GM23338 (cell line): ENCODE measurements around the gene PGS1. TPM values are rescaled to one million over a fixed set of nuclear protein-coding genes. Genes with fewer than 3 reads are reported as not detected.
A peak's percentile ranks its signal among the peaks of the same experiment; 100 is the strongest.

Source experiments
- ATAC-seq: fragments of 200-7000 bp; cut with Tn5 transposase; 3 replicates; pipeline ENCODE4 v1.9.1; 2020
- DNase-seq: peaks from one replicate; pipeline ENCODE4 v3.0.0-alpha.2; 2015; ENCODE audit warnings: low spot score
- H2AFZ ChIP-seq: fragments of 200-600 bp; sonication (generic); 2 replicates; pipeline ENCODE4 v1.8.0; 2016; ENCODE audit warnings: antibody characterized with exemption, mild to moderate bottlenecking, moderate library complexity
- H3F3A ChIP-seq: fragments of 200-600 bp; sonication (generic); replicated peaks from 2 replicates; pipeline ENCODE4 v1.8.0; 2017; ENCODE audit warnings: antibody characterized with exemption, mixed run types, low read depth
- H3K27ac ChIP-seq: fragments of 200-600 bp; sonication (generic); 2 replicates; pipeline ENCODE4 v1.6.1; 2016; ENCODE audit warnings: low read depth
- H3K27me3 ChIP-seq: fragments of 200-600 bp; sonication (generic); 2 replicates; pipeline ENCODE4 v1.8.0; 2016; ENCODE audit warnings: mild to moderate bottlenecking, mixed run types, moderate library complexity; ENCODE audit not compliant: insufficient read depth
- H3K36me3 ChIP-seq: fragments of 200-600 bp; sonication (generic); 2 replicates; pipeline ENCODE4 v1.8.0; 2016; ENCODE audit warnings: mild to moderate bottlenecking; ENCODE audit not compliant: insufficient read depth
- H3K4me1 ChIP-seq: fragments of 200-600 bp; sonication (generic); 2 replicates; pipeline ENCODE4 v1.8.0; 2016; ENCODE audit warnings: mild to moderate bottlenecking, moderate library complexity; ENCODE audit not compliant: insufficient read depth
- H3K4me2 ChIP-seq: fragments of 200-600 bp; sonication (generic); 2 replicates; pipeline ENCODE4 v1.7.1; 2017; ENCODE audit warnings: mixed run types
- H3K4me3 ChIP-seq: fragments of 200-600 bp; sonication (generic); 2 replicates; pipeline ENCODE4 v1.6.1; 2016; ENCODE audit warnings: mixed run types
- H3K79me2 ChIP-seq: fragments of 200-600 bp; sonication (generic); replicated peaks from 2 replicates; pipeline ENCODE4 v1.8.0; 2017; ENCODE audit warnings: mild to moderate bottlenecking; ENCODE audit not compliant: insufficient read depth
- H3K9me2 ChIP-seq: fragments of 200-600 bp; sonication (generic); 2 replicates; pipeline ENCODE4 v1.8.0; 2017; ENCODE audit not compliant: insufficient read depth
- H4K20me1 ChIP-seq: fragments of 200-600 bp; sonication (generic); replicated peaks from 2 replicates; pipeline ENCODE4 v1.8.0; 2017; ENCODE audit warnings: mild to moderate bottlenecking; ENCODE audit not compliant: insufficient read depth
- H3K27ac Mint-ChIP-seq: 2 replicates; pipeline ENCODE4 v1.8.0; 2020; ENCODE audit warnings: inconsistent platforms, mild to moderate bottlenecking, moderate library complexity, mixed read lengths
- H3K27me3 Mint-ChIP-seq: 3 replicates; pipeline ENCODE4 v1.8.0; 2022; ENCODE audit warnings: low read depth, mild to moderate bottlenecking, moderate library complexity, mixed read lengths, inconsistent platforms; ENCODE audit not compliant: insufficient read depth, poor library complexity
- H3K36me3 Mint-ChIP-seq: 3 replicates; pipeline ENCODE4 v1.8.0; 2021; ENCODE audit warnings: low read depth, mild to moderate bottlenecking, inconsistent platforms, moderate library complexity, mixed read lengths
- H3K4me1 Mint-ChIP-seq: 3 replicates; pipeline ENCODE4 v1.8.0; 2020; ENCODE audit warnings: mild to moderate bottlenecking, inconsistent platforms, mixed read lengths
- H3K4me3 Mint-ChIP-seq: 3 replicates; pipeline ENCODE4 v1.8.0; 2021; ENCODE audit warnings: moderate library complexity, mild to moderate bottlenecking, inconsistent platforms, mixed read lengths
- H3K9me3 Mint-ChIP-seq: 3 replicates; pipeline ENCODE4 v1.8.0; 2020; ENCODE audit warnings: moderate library complexity, mild to moderate bottlenecking, inconsistent platforms, mixed read lengths
- CREB1 ChIP-seq: fragments of 250-450 bp; sonication (Bioruptor Pico); IDR thresholded peaks from 2 replicates; pipeline ENCODE4 v1.5.0; 2020; ENCODE audit warnings: low read depth, mild to moderate bottlenecking, moderate library complexity
- EZH2 ChIP-seq: fragments of 200-600 bp; sonication (generic); IDR thresholded peaks from one replicate; pipeline ENCODE4 v1.8.0; 2017; ENCODE audit warnings: antibody characterized with exemption, mild to moderate bottlenecking, low read depth; ENCODE audit not compliant: unreplicated experiment
- EZH2phosphoT487 ChIP-seq: fragments of 200-600 bp; sonication (generic); IDR thresholded peaks from one replicate; pipeline ENCODE4 v1.8.1; 2018; ENCODE audit warnings: antibody characterized with exemption; ENCODE audit not compliant: unreplicated experiment
- JUNB ChIP-seq: IDR thresholded peaks from one replicate; pipeline ENCODE4 v1.6.1; 2016; ENCODE audit warnings: antibody characterized with exemption; ENCODE audit not compliant: unreplicated experiment
- NANOG ChIP-seq: IDR thresholded peaks from 2 replicates; pipeline ENCODE4 v1.6.1; 2016; ENCODE audit warnings: antibody characterized with exemption, borderline replicate concordance
- POLR2AphosphoS5 ChIP-seq: IDR thresholded peaks from 2 replicates; pipeline ENCODE4 v1.6.1; 2016; ENCODE audit warnings: antibody characterized with exemption, low read depth
- STAT1 ChIP-seq: IDR thresholded peaks from one replicate; pipeline ENCODE4 v1.6.1; 2016; ENCODE audit warnings: antibody characterized with exemption; ENCODE audit not compliant: unreplicated experiment
- ZNF331 ChIP-seq: fragments of 250-450 bp; sonication (Bioruptor Pico); IDR thresholded peaks from 2 replicates; pipeline ENCODE4 v1.5.0; 2020; ENCODE audit warnings: low read depth, mild to moderate bottlenecking, moderate library complexity
- polyA plus RNA-seq: library from polyadenylated mRNA; unstranded; fragments of >200 nt; fragmentation: Nextera tagmentation; extraction: Ambion mirVana; gene quantifications from 2 replicates; pipeline ENCODE4 v1.2.1, GENCODE V29; 2016
- total RNA-seq: library from RNA; depleted of rRNA; stranded (reverse); fragments of >200 nt; shearing (Covaris generic); gene quantifications from 2 replicates; pipeline ENCODE4 v1.2.3, GENCODE V29; 2014
- TF ChIP-seq, protein P1 (sequence below): IDR thresholded peaks from one replicate; pipeline ENCODE4 v1.6.1; 2018; ENCODE audit warnings: antibody characterized with exemption; ENCODE audit not compliant: unreplicated experiment
- TF ChIP-seq, protein P2 (sequence below), 2 experiments: fragments of 200-600 bp in 1 of 2; sonication (generic) in 1 of 2; conservative IDR thresholded peaks; 2 replicates each; pipeline versions ENCODE4 v1.5.1 to v1.6.1; 2016 to 2017; ENCODE audit warnings: antibody characterized with exemption in 2 of 2, low read depth in 2 of 2, mild to moderate bottlenecking in 2 of 2, moderate library complexity in 1 of 2
- TF ChIP-seq, protein P3 (sequence below): IDR thresholded peaks from 2 replicates; pipeline ENCODE4 v1.6.1; 2016; ENCODE audit warnings: antibody characterized with exemption

PGS1 gene
- total and polyA plus RNA-seq, 2 experiments from 2014 or later, result 43.9 to 67.1 TPM

DNA sequence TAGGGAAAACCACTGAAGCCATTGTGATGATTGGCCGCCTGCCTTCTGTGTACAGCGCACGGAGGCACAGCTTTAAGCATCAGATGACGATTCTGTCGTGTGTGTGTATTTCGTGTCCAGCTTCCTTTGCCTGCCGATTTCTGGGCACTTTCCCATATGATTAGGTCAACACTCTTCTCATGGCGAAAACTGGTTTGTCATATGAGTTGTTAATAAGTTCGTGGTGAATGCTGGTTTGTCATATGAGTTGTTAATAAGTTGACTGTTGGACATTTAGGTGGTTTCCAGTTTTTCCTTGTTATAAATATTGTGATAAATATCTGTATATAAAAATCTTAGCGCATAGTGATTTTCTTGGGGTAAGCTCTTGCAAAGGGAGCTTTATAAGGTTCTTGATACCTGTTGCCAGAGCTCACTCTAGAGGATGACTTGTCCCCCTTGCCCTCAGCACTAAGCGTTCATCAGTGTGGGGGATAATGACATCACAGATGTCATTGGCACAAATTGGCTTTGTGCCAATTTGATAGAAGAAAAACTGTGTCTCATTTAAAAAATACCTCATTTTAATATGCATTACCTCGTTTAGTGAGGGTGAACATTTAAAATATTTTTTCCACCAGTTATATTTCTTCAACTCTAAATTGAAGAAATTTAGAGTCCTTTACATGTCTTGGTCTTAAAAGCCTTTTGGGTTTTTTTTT is 40.0 kb downstream of the PGS1 start:
- H3K4me3 ChIP-seq, result no peak overlapping the region
- peaks cover 12% of the 10 kb centered on the region; the same call in 1 of the 2 replicates for H3K4me1 ChIP-seq
- TF ChIP-seq POLR2AphosphoS5, result no peak
- TF ChIP-seq JUNB, result no peak
- TF ChIP-seq, protein P1, sequence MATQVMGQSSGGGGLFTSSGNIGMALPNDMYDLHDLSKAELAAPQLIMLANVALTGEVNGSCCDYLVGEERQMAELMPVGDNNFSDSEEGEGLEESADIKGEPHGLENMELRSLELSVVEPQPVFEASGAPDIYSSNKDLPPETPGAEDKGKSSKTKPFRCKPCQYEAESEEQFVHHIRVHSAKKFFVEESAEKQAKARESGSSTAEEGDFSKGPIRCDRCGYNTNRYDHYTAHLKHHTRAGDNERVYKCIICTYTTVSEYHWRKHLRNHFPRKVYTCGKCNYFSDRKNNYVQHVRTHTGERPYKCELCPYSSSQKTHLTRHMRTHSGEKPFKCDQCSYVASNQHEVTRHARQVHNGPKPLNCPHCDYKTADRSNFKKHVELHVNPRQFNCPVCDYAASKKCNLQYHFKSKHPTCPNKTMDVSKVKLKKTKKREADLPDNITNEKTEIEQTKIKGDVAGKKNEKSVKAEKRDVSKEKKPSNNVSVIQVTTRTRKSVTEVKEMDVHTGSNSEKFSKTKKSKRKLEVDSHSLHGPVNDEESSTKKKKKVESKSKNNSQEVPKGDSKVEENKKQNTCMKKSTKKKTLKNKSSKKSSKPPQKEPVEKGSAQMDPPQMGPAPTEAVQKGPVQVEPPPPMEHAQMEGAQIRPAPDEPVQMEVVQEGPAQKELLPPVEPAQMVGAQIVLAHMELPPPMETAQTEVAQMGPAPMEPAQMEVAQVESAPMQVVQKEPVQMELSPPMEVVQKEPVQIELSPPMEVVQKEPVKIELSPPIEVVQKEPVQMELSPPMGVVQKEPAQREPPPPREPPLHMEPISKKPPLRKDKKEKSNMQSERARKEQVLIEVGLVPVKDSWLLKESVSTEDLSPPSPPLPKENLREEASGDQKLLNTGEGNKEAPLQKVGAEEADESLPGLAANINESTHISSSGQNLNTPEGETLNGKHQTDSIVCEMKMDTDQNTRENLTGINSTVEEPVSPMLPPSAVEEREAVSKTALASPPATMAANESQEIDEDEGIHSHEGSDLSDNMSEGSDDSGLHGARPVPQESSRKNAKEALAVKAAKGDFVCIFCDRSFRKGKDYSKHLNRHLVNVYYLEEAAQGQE, result no peak
- TF ChIP-seq, protein P2, sequence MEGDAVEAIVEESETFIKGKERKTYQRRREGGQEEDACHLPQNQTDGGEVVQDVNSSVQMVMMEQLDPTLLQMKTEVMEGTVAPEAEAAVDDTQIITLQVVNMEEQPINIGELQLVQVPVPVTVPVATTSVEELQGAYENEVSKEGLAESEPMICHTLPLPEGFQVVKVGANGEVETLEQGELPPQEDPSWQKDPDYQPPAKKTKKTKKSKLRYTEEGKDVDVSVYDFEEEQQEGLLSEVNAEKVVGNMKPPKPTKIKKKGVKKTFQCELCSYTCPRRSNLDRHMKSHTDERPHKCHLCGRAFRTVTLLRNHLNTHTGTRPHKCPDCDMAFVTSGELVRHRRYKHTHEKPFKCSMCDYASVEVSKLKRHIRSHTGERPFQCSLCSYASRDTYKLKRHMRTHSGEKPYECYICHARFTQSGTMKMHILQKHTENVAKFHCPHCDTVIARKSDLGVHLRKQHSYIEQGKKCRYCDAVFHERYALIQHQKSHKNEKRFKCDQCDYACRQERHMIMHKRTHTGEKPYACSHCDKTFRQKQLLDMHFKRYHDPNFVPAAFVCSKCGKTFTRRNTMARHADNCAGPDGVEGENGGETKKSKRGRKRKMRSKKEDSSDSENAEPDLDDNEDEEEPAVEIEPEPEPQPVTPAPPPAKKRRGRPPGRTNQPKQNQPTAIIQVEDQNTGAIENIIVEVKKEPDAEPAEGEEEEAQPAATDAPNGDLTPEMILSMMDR (conservative IDR thresholded peaks at IDR 0.05; ENCODE audit: low read depth in 2 of 2), result no peak
- TF ChIP-seq EZH2phosphoT487, result no peak
- TF ChIP-seq, protein P3, sequence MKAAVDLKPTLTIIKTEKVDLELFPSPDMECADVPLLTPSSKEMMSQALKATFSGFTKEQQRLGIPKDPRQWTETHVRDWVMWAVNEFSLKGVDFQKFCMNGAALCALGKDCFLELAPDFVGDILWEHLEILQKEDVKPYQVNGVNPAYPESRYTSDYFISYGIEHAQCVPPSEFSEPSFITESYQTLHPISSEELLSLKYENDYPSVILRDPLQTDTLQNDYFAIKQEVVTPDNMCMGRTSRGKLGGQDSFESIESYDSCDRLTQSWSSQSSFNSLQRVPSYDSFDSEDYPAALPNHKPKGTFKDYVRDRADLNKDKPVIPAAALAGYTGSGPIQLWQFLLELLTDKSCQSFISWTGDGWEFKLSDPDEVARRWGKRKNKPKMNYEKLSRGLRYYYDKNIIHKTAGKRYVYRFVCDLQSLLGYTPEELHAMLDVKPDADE, result no peak
- TF ChIP-seq EZH2, result no peak
- no peak for TF ChIP-seq CREB1 (CRISPR knock-in tag)
- TF ChIP-seq STAT1, result no peak
- TF ChIP-seq ZNF331 (CRISPR knock-in tag), result no peak
- no peak for TF ChIP-seq NANOG
- peaks cover 20% of the 10 kb centered on the region for H3K36me3 ChIP-seq
- H3K4me2 ChIP-seq, result no peak overlapping the region
- Mint-ChIP-seq H3K36me3 (peaks cover 61% of the 10 kb centered on the region), H3K4me1 (peaks cover 39% of the 10 kb centered on the region), H3K27ac (no peak overlapping the region), H3K4me3 (no peak overlapping the region), H3K9me3 (no peaks in the 10 kb centered on the region), H3K27me3 (peaks cover 13% of the 10 kb centered on the region)
- H3K27me3 ChIP-seq, result no peaks in the 10 kb centered on the region
- DNase-seq (no peak), ATAC-seq (no peak)
- H2AFZ ChIP-seq, result no peak overlapping the region
- H3K9me2 ChIP-seq, result no peaks in the 10 kb centered on the region
- H4K20me1 ChIP-seq, result peaks cover 16% of the 10 kb centered on the region
- H3K79me2 ChIP-seq, result peaks cover 33% of the 10 kb centered on the region
- H3F3A ChIP-seq, result peaks cover 19% of the 10 kb centered on the region
- peak overlapping the region; percentile 9; the same call in 1 of the 2 replicates for H3K27ac ChIP-seq
